DND-41 (cell line): ENCODE results near the gene ARPC4.

Source experiments
- ATAC-seq: fragments of 200-7000 bp; cut with Tn5 transposase; 3 replicates; pipeline ENCODE4 v1.9.1; 2021; ENCODE audit warnings: low read depth; ENCODE audit not compliant: insufficient read depth
- DNase-seq: peaks from one replicate; pipeline ENCODE4 v3.0.0-alpha.2; 2020
- H2AFZ ChIP-seq: 2 replicates; pipeline ENCODE4 v1.6.0; 2012; ENCODE audit warnings: low read depth, low read length
- H3K27ac ChIP-seq: 2 replicates; pipeline ENCODE4 v1.5.1; 2012; ENCODE audit warnings: low read length, inconsistent platforms
- H3K27me3 ChIP-seq: fragments of 200-600 bp; sonication (generic); 2 replicates; pipeline ENCODE4 v1.6.0; 2012; ENCODE audit warnings: low read length, mild to moderate bottlenecking, inconsistent platforms; ENCODE audit not compliant: insufficient read depth, poor library complexity
- H3K36me3 ChIP-seq: 2 replicates; pipeline ENCODE4 v1.5.1; 2012; ENCODE audit warnings: low read length, inconsistent platforms; ENCODE audit not compliant: insufficient read depth
- H3K4me1 ChIP-seq: 2 replicates; pipeline ENCODE4 v1.5.1; 2012; ENCODE audit warnings: mild to moderate bottlenecking, low read length; ENCODE audit not compliant: insufficient read depth
- H3K4me2 ChIP-seq: 2 replicates; pipeline ENCODE4 v1.6.0; 2012; ENCODE audit warnings: mild to moderate bottlenecking, moderate library complexity, low read length, inconsistent platforms; ENCODE audit not compliant: insufficient read depth
- H3K4me3 ChIP-seq, 2 experiments: fragments of 200-600 bp in 1 of 2; shearing (Covaris generic) in 1 of 2; 2 replicates each; pipeline ENCODE4 v1.5.1; 2012 to 2016; ENCODE audit warnings: inconsistent platforms in 2 of 2, low read length in 2 of 2, mild to moderate bottlenecking in 2 of 2, low read depth in 1 of 2, moderate library complexity in 1 of 2
- H3K79me2 ChIP-seq: 2 replicates; pipeline ENCODE4 v1.6.0; 2012; ENCODE audit warnings: low read length, inconsistent platforms; ENCODE audit not compliant: insufficient read depth
- H3K9ac ChIP-seq: 2 replicates; pipeline ENCODE4 v1.6.0; 2012; ENCODE audit warnings: low read depth, mild to moderate bottlenecking, inconsistent platforms, low read length, moderate library complexity
- H3K9me3 ChIP-seq: 2 replicates; pipeline ENCODE4 v1.5.1; 2012; ENCODE audit warnings: low read length, moderate library complexity, mild to moderate bottlenecking, inconsistent platforms; ENCODE audit not compliant: insufficient read depth, severe bottlenecking
- H4K20me1 ChIP-seq: 2 replicates; pipeline ENCODE4 v1.6.0; 2012; ENCODE audit warnings: low read length; ENCODE audit not compliant: insufficient read depth
- EZH2 ChIP-seq: IDR thresholded peaks from 3 replicates; pipeline ENCODE4 v1.6.1; 2012; ENCODE audit warnings: borderline replicate concordance, low read depth, mild to moderate bottlenecking, moderate library complexity, low read length, inconsistent platforms; ENCODE audit not compliant: severe bottlenecking
- TF ChIP-seq, protein P1 (sequence below): IDR thresholded peaks from 2 replicates; pipeline ENCODE4 v1.5.1; 2012; ENCODE audit warnings: borderline replicate concordance, low read length, moderate library complexity, mild to moderate bottlenecking; ENCODE audit not compliant: poor library complexity, severe bottlenecking; ENCODE audit errors: extremely low read depth

Gene ARPC4

GRCh38 chr3:9812870-9813483, 20.1 kb downstream of the ARPC4 start:
- Histone ChIP-seq H4K20me1 (no peaks in the 10 kb centered on the region), H3K4me1 (no peaks in the 10 kb centered on the region), H3K9me3 (no peaks in the 10 kb centered on the region), H3K27ac (no peak overlapping the region), H3K4me2 (no peak overlapping the region), H2AFZ (no peak overlapping the region), H3K9ac (no peak overlapping the region), H3K36me3 (peaks cover 63% of the 10 kb centered on the region), H3K4me3 (no peak overlapping the region), H3K27me3 (no peaks in the 10 kb centered on the region), H3K79me2 (no peaks in the 10 kb centered on the region)
- ATAC-seq (no peak), DNase-seq (no peak)
- TF ChIP-seq EZH2 = no peak
- TF ChIP-seq, protein P1, sequence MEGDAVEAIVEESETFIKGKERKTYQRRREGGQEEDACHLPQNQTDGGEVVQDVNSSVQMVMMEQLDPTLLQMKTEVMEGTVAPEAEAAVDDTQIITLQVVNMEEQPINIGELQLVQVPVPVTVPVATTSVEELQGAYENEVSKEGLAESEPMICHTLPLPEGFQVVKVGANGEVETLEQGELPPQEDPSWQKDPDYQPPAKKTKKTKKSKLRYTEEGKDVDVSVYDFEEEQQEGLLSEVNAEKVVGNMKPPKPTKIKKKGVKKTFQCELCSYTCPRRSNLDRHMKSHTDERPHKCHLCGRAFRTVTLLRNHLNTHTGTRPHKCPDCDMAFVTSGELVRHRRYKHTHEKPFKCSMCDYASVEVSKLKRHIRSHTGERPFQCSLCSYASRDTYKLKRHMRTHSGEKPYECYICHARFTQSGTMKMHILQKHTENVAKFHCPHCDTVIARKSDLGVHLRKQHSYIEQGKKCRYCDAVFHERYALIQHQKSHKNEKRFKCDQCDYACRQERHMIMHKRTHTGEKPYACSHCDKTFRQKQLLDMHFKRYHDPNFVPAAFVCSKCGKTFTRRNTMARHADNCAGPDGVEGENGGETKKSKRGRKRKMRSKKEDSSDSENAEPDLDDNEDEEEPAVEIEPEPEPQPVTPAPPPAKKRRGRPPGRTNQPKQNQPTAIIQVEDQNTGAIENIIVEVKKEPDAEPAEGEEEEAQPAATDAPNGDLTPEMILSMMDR = no peak

DNA sequence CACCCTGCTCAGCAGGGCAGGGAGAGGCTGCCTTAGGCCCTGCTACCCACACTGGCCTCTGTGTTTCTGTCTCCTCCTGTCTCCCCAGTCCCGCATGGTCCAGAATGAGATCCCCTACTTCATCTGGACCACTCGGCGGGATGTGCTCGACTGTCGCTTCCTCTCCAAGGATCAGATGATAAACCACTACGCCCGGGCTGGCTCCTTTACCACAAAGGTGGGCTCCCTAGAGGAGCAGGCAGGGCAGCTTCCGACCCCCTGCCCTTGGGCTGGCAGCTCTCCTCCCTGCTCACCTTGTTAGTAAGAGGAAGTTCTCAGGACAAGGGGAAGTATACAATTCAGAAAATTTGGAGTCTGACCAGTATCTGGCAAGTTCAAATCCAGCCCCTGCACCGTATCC, 23.1 kb downstream of the ARPC4 start:
- no peak overlapping the region for H3K4me2 ChIP-seq
- no peaks in the 10 kb centered on the region for H3K79me2 ChIP-seq
- ATAC-seq (no peak), DNase-seq (no peak)
- H3K27ac ChIP-seq = no peak overlapping the region
- no peak for TF ChIP-seq EZH2
- TF ChIP-seq, protein P1 = no peak
- no peaks in the 10 kb centered on the region for H3K27me3 ChIP-seq
- no peaks in the 10 kb centered on the region for H3K4me1 ChIP-seq
- H3K9me3 ChIP-seq = no peaks in the 10 kb centered on the region
- no peak overlapping the region for H3K9ac ChIP-seq
- no peak overlapping the region for H2AFZ ChIP-seq
- H3K4me3 ChIP-seq = no peak overlapping the region
- peaks cover 61% of the 10 kb centered on the region for H3K36me3 ChIP-seq
- no peaks in the 10 kb centered on the region for H4K20me1 ChIP-seq

- Histone ChIP-seq H3K4me2 (no peak overlapping the region), H3K4me1 (no peaks in the 10 kb centered on the region), H3K9ac (no peak overlapping the region), H2AFZ (no peak overlapping the region), H3K27me3 (no peaks in the 10 kb centered on the region), H3K27ac (no peak overlapping the region), H3K4me3 (no peak overlapping the region), H3K9me3 (no peaks in the 10 kb centered on the region), H3K79me2 (no peaks in the 10 kb centered on the region), H3K36me3 (peaks cover 55% of the 10 kb centered on the region), H4K20me1 (no peaks in the 10 kb centered on the region)
- ATAC-seq = no peak
- no peak for TF ChIP-seq EZH2
- TF ChIP-seq, protein P1 = no peak
- no peak for DNase-seq
These were observed 24.6 kb downstream of the ARPC4 start for GRCh38 chr3:9817436-9817835.
